Gastrocnemius medialis (tissue), 4 donors: ENCODE results near the gene B3GALT4.

Experiments
- POLR2A ChIP-seq, 2 donors: fragments of 450-650 bp; IDR thresholded peaks; one replicate each; pipeline ENCODE4 v1.6.1; 2017; ENCODE audit warnings: antibody characterized with exemption in 2 of 2, mild to moderate bottlenecking in 2 of 2, moderate library complexity in 2 of 2
- TF ChIP-seq, protein P1 (sequence below), 5 experiments: fragments of 450-650 bp in 3 of 5; fragments of 200-600 bp in 2 of 5; sonication (generic) in 2 of 5; IDR thresholded peaks in 4 of 5; conservative IDR thresholded peaks in 1 of 5; 1 replicate in 4 of 5; 2 replicates in 1 of 5; pipeline ENCODE4 v1.5.1; 2016 to 2019; ENCODE audit warnings: antibody characterized with exemption in 5 of 5, mild to moderate bottlenecking in 3 of 5, moderate library complexity in 3 of 5

DNA sequence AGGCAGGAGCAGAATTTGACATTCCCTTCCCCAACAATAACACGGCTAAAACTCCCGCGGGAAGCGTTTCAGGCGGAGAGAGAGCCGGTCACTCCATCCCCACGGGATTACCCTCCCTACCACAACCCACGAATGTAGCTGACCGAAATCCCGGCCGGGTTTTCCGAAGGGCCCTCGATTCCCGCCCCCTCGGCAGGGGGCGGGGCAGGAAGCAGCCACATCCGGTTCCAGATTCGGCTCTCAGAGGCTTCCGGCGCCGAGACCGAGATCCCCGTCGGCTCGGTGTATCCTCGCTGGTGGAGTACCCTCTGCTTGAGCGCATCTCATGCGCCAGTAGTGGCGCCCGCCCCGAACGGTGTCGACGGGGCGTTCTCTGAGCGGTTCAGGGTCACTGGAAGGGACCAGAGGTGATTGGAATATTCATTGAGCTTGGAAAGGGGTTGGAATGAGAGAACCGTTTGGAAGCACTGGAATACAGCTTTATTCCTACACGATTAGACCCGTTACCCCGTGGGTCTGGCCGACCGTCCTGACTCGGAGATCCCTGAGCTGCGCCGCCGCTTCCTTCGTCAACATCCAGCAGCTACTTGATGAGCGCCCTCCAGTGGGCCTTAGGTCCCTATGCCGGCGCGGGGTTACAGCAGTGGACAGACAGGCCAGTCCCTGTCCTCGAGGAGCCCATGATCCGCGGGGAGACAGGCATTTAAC, 22.5 kb downstream of the B3GALT4 start:
- TF ChIP-seq, protein P1, sequence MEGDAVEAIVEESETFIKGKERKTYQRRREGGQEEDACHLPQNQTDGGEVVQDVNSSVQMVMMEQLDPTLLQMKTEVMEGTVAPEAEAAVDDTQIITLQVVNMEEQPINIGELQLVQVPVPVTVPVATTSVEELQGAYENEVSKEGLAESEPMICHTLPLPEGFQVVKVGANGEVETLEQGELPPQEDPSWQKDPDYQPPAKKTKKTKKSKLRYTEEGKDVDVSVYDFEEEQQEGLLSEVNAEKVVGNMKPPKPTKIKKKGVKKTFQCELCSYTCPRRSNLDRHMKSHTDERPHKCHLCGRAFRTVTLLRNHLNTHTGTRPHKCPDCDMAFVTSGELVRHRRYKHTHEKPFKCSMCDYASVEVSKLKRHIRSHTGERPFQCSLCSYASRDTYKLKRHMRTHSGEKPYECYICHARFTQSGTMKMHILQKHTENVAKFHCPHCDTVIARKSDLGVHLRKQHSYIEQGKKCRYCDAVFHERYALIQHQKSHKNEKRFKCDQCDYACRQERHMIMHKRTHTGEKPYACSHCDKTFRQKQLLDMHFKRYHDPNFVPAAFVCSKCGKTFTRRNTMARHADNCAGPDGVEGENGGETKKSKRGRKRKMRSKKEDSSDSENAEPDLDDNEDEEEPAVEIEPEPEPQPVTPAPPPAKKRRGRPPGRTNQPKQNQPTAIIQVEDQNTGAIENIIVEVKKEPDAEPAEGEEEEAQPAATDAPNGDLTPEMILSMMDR (IDR thresholded peaks at IDR 0.05 in 4 of 5, conservative IDR thresholded peaks at IDR 0.05 in 1 of 5) = peak; percentile 55 to 85 (median 80)
- TF ChIP-seq POLR2A (IDR thresholded peaks at IDR 0.05) = peak; percentile 78 to 86
